ENCODE measurements around the gene TMEM170A.
A peak's percentile ranks its signal among the peaks of the same experiment; 100 is the strongest.
"Not testable (repeated sequence)": the region's sequence is repeated elsewhere in the genome, so short reads cannot be mapped to it uniquely, and the experiment has no call there.

The TMEM170A gene

GRCh38 chr16:75471723-75472633 lies 7.5 kb upstream of the TMEM170A start:
- Histone ChIP-seq H3K27ac (no peak overlapping the region), H2AFZ (no peak overlapping the region), H3K9me3 (ENCODE audit: control insufficient read depth, low read length) (no peaks in the 10 kb centered on the region), H3K27me3 (ENCODE audit: control insufficient read depth, insufficient read depth, low read length) (no peaks in the 10 kb centered on the region), H3K79me2 (no peaks in the 10 kb centered on the region), H3K4me1 (no peaks in the 10 kb centered on the region), H3K4me3 (ENCODE audit: low read depth, low read length) (no peak overlapping the region), H3K4me2 (ENCODE audit: low read length) (no peak overlapping the region), H3K9ac (no peak overlapping the region), H3K36me3 (ENCODE audit: control insufficient read depth, insufficient read depth, low read length) (no peaks in the 10 kb centered on the region)
- peak; percentile 72 for TF ChIP-seq CTCF (IDR thresholded peaks at IDR 0.05)

GRCh38 chr16:75466760-75467159 lies 2.3 kb upstream of the TMEM170A start:
- Histone ChIP-seq H3K9me3 (ENCODE audit: control insufficient read depth, low read length) (no peaks in the 10 kb centered on the region), H3K79me2 (peaks cover 4% of the 10 kb centered on the region), H3K27ac (no peak overlapping the region), H3K4me1 (no peaks in the 10 kb centered on the region), H3K4me2 (ENCODE audit: low read length) (no peak overlapping the region), H3K27me3 (ENCODE audit: control insufficient read depth, insufficient read depth, low read length) (no peaks in the 10 kb centered on the region), H3K9ac (no peak overlapping the region), H2AFZ (no peak overlapping the region), H3K36me3 (ENCODE audit: control insufficient read depth, insufficient read depth, low read length) (no peaks in the 10 kb centered on the region), H3K4me3 (ENCODE audit: low read depth, low read length) (no peak overlapping the region)
- no peak for TF ChIP-seq CTCF (IDR thresholded peaks at IDR 0.05)

- Histone ChIP-seq H3K4me2 (ENCODE audit: low read length) (peak overlapping the region; percentile 84), H2AFZ (peak overlapping the region; percentile 74), H3K9ac (peak overlapping the region; percentile 42), H3K79me2 (peaks cover 26% of the 10 kb centered on the region), H3K27ac (peak overlapping the region; percentile 72), H3K4me3 (ENCODE audit: low read depth, low read length) (peak overlapping the region; percentile 83)
- not testable (repeated sequence) for H3K4me1 ChIP-seq; H3K27me3 ChIP-seq (ENCODE audit: control insufficient read depth, insufficient read depth, low read length); H3K36me3 ChIP-seq (ENCODE audit: control insufficient read depth, insufficient read depth, low read length); H3K9me3 ChIP-seq (ENCODE audit: control insufficient read depth, low read length)
These were observed 934 bp downstream of the TMEM170A start for GRCh38 chr16:75463389-75464121.

GRCh38 chr16:75462806-75463205 lies 1.7 kb downstream of the TMEM170A start:
- H3K4me3 ChIP-seq (ENCODE audit: low read depth, low read length) = no peak overlapping the region
- no peak overlapping the region for H3K9ac ChIP-seq
- H3K4me2 ChIP-seq (ENCODE audit: low read length) = peak overlapping the region; percentile 9
- no peaks in the 10 kb centered on the region for H3K27me3 ChIP-seq (ENCODE audit: control insufficient read depth, insufficient read depth, low read length)
- H3K36me3 ChIP-seq (ENCODE audit: control insufficient read depth, insufficient read depth, low read length) = no peaks in the 10 kb centered on the region
- no peak overlapping the region for H3K27ac ChIP-seq
- H3K4me1 ChIP-seq = no peaks in the 10 kb centered on the region
- no peaks in the 10 kb centered on the region for H3K9me3 ChIP-seq (ENCODE audit: control insufficient read depth, low read length)
- no peak overlapping the region for H2AFZ ChIP-seq
- H3K79me2 ChIP-seq = peaks cover 31% of the 10 kb centered on the region
- TF ChIP-seq CTCF (IDR thresholded peaks at IDR 0.05) = no peak

- H3K27me3 ChIP-seq (ENCODE audit: control insufficient read depth, insufficient read depth, low read length) = no peaks in the 10 kb centered on the region
- H3K9ac ChIP-seq = no peak overlapping the region
- H3K36me3 ChIP-seq (ENCODE audit: control insufficient read depth, insufficient read depth, low read length) = no peaks in the 10 kb centered on the region
- no peak overlapping the region for H3K4me3 ChIP-seq (ENCODE audit: low read depth, low read length)
- H2AFZ ChIP-seq = no peak overlapping the region
- H3K4me1 ChIP-seq = no peaks in the 10 kb centered on the region
- H3K4me2 ChIP-seq (ENCODE audit: low read length) = no peak overlapping the region
- H3K79me2 ChIP-seq = peaks cover 41% of the 10 kb centered on the region
- H3K9me3 ChIP-seq (ENCODE audit: control insufficient read depth, low read length) = no peaks in the 10 kb centered on the region
- H3K27ac ChIP-seq = no peak overlapping the region
- no peak for TF ChIP-seq CTCF (IDR thresholded peaks at IDR 0.05)
These were observed 2.9 kb downstream of the TMEM170A start for GRCh38 chr16:75461575-75461974.
